H1 (cell line): Measurements from ENCODE around the gene RFX6. TPM values are rescaled to one million over a fixed set of nuclear protein-coding genes. Genes with fewer than 3 reads are reported as not detected.

ENCODE experiments used
- EGR1 ChIP-seq: IDR thresholded peaks from 2 replicates; pipeline ENCODE4 v1.6.1; 2011; ENCODE audit warnings: low read depth, low read length, borderline replicate concordance
- RAD21 ChIP-seq, 2 experiments: IDR thresholded peaks in 1 of 2; conservative IDR thresholded peaks in 1 of 2; 2 replicates each; pipeline ENCODE4 v1.6.1; 2011; ENCODE audit warnings: low read depth in 2 of 2, low read length in 2 of 2, improper control_type of control experiment in 1 of 2, inconsistent platforms in 1 of 2, mild to moderate bottlenecking in 1 of 2, moderate library complexity in 1 of 2
- SUZ12 ChIP-seq: fragments of 200-600 bp; sonication (generic); IDR thresholded peaks from 2 replicates; pipeline ENCODE4 v1.6.1; 2012; ENCODE audit warnings: mild to moderate bottlenecking, inconsistent platforms, low read length, moderate library complexity, mixed read lengths
- polyA plus RNA-seq, 7 experiments: library from polyadenylated mRNA; depleted of rRNA in 3 of 7; stranded (reverse) in 5 of 7; unstranded in 2 of 7; fragments of >200 nt in 5 of 7; fragments of 200-250 nt in 2 of 7; gene quantifications; 1 replicate in 5 of 7; 2 replicates in 1 of 7; 4 replicates in 1 of 7; pipeline versions ENCODE4 v1.2.1 to v1.2.3, GENCODE V29; 2011 to 2013; ENCODE audit warnings: missing spikeins in 2 of 7, mixed read lengths in 2 of 7
- total RNA-seq: library from RNA; stranded (reverse); fragmentation: NEBNext Ultra II Directional; extraction: Animal tissue kit (Norgen Biotek cat#: 25700); gene quantifications from 2 replicates; pipeline ENCODE4 v1.2.1, GENCODE V29; 2021
- TF ChIP-seq, protein P1 (sequence below): IDR thresholded peaks from 2 replicates; pipeline ENCODE4 v1.6.1; 2011; ENCODE audit warnings: low read length, improper control_type of control experiment

RFX6 gene
- total and polyA plus RNA-seq, 2 of the 8 experiments (the other 6 are each of a cell fraction or from before 2014, with no cell fraction given): not detected

DNA sequence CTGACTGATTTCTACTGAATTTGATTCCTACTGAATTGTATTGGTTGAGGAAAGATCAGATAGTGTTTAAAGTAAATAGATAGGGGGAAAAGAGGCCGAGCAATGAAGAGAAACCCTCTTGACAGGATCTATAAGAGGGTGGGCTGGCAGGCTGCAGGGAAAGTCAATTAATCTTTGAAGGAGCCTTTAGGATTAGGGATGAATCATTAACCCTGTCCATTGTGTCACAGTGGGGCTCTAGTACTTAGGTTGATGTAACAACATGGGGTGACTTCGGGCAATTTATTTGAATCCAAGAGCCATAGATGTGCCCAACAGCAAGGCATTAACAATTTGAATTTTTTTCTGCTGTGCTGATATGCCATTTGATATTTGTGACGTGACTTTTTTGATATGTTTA is 7.5 kb downstream of the RFX6 start (continued):
- TF ChIP-seq, protein P1, sequence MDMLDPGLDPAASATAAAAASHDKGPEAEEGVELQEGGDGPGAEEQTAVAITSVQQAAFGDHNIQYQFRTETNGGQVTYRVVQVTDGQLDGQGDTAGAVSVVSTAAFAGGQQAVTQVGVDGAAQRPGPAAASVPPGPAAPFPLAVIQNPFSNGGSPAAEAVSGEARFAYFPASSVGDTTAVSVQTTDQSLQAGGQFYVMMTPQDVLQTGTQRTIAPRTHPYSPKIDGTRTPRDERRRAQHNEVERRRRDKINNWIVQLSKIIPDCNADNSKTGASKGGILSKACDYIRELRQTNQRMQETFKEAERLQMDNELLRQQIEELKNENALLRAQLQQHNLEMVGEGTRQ: no peak
- TF ChIP-seq EGR1 (no peak), RAD21 (IDR thresholded peaks at IDR 0.05 in 1 of 2, conservative IDR thresholded peaks at IDR 0.05 in 1 of 2; ENCODE audit: low read depth in 2 of 2, low read length in 2 of 2) (no peak), SUZ12 (no peak)
